Psoas muscle (tissue), 8 donors: Measurements from ENCODE around the gene PSAP. TPM values are rescaled to one million over a fixed set of nuclear protein-coding genes. Genes with fewer than 3 reads are reported as not detected.

ENCODE experiments used
- ATAC-seq, 4 donors: fragments of 200-7000 bp; cut with Tn5 transposase; one replicate each; pipeline ENCODE4 v1.9.1; 2020; ENCODE audit warnings: moderate library complexity in 3 of 4, mild to moderate bottlenecking in 2 of 4
- DNase-seq, 2 donors: peaks; one replicate each; pipeline ENCODE4 v3.0.0-alpha.2; 2020
- H3K27ac ChIP-seq: fragments of 200-600 bp; one replicate; pipeline ENCODE4 v1.8.0; 2022
- H3K27me3 ChIP-seq, 3 donors: fragments of 200-600 bp in 1 of 3; one replicate each; pipeline versions ENCODE4 v1.6.1 to v1.8.0; 2013 to 2022; ENCODE audit warnings: low read length in 2 of 3, mild to moderate bottlenecking in 2 of 3, moderate library complexity in 1 of 3; ENCODE audit not compliant: insufficient read depth in 3 of 3
- H3K36me3 ChIP-seq, 2 donors: fragments of 200-600 bp in 1 of 2; one replicate each; pipeline versions ENCODE4 v1.6.1 to v1.8.0; 2013 to 2022; ENCODE audit warnings: low read depth in 1 of 2, mild to moderate bottlenecking in 1 of 2, moderate library complexity in 1 of 2; ENCODE audit not compliant: insufficient read depth in 1 of 2
- H3K4me1 ChIP-seq: fragments of 200-600 bp; one replicate; pipeline ENCODE4 v1.8.0; 2022
- H3K4me3 ChIP-seq: fragments of 200-600 bp; one replicate; pipeline ENCODE4 v1.8.0; 2022; ENCODE audit warnings: mild to moderate bottlenecking
- H3K9me3 ChIP-seq: fragments of 200-600 bp; one replicate; pipeline ENCODE4 v1.8.0; 2022
- CTCF ChIP-seq: fragments of 200-600 bp; IDR thresholded peaks from one replicate; pipeline ENCODE4 v1.8.0; 2022; ENCODE audit warnings: antibody characterized with exemption
- WGBS, 3 donors: extraction: QIAGEN DNeasy Blood & Tissue Kit; methylation state at CpG; one replicate each; pipeline versions ENCODE4 v1.1.6 to v1.1.7; 2013; 5-methylcytosine and 5-hydroxymethylcytosine counted together
- intact Hi-C, 2 donors: fragments of 100-400 bp; cut with DNase I; formaldehyde crosslinking; loops; one replicate each; pipeline versions ENCODE4 v1.11.0 to v1.14.2; 2022
- polyA plus RNA-seq, 3 donors: library from polyadenylated mRNA; stranded (reverse); fragments of 200-250 nt; gene quantifications; one replicate each; pipeline ENCODE4 v1.2.3, GENCODE V29; 2013
- total RNA-seq, 4 donors: library from RNA; stranded (reverse); fragmentation: NEBNext Ultra II Directional in 2 of 4; extraction: Animal tissue kit (Norgen Biotek cat#: 25700) in 2 of 4; gene quantifications; one replicate each; pipeline versions ENCODE4 v1.2.1 to v1.2.4, GENCODE V29; 2021 to 2023
- donor health status: healthy with polysubstance abuse.
- donor health status: DM: no; HTN: no; CAD: no; lungs with moderate emphysema.
- donor health status: Bipolar disorder and iron deficiency.
- donor health status: healthy.
- donor health status: DM: yes; HTN: yes; CAD: no.
- donor health status: DM: no; HTN: no; CAD: no.
- donor health status: DM: no; HTN: no; CAD: no.
- donor health status: DM: yes; HTN: yes; CAD: no.

The PSAP gene
- total and polyA plus RNA-seq, 7 donors: 634 to 1,725 (median 1,049) TPM

GRCh38 chr10:71789871-71790270 lies 61.2 kb downstream of the PSAP start:
- Histone ChIP-seq H3K27ac (no peak overlapping the region), H3K4me3 (no peak overlapping the region), H3K27me3 (no peaks in the 10 kb centered on the region), H3K9me3 (no peaks in the 10 kb centered on the region), H3K4me1 (no peaks in the 10 kb centered on the region), H3K36me3 (no peaks in the 10 kb centered on the region)
- peak in 1 of 4 donors; percentile 34 for ATAC-seq
- TF ChIP-seq CTCF: no peak
- intact Hi-C loops: no loop called here
- WGBS, 3 donors: 62 to 80% (median 79%) methylated on average over 8 to 10 of the region's 10 CpGs
- DNase-seq: peak in 1 of 2 donors; percentile 35

GRCh38 chr10:71788954-71789353 lies 62.1 kb downstream of the PSAP start:
- Histone ChIP-seq H3K4me1 (no peaks in the 10 kb centered on the region), H3K36me3 (no peaks in the 10 kb centered on the region), H3K9me3 (no peaks in the 10 kb centered on the region), H3K4me3 (no peak overlapping the region), H3K27ac (no peak overlapping the region), H3K27me3 (no peaks in the 10 kb centered on the region)
- intact Hi-C loops: no loop called here
- no peak for DNase-seq
- no peak for ATAC-seq
- WGBS, 3 donors: 83 to 90% (median 89%) methylated on average over 7 to 8 of the region's 8 CpGs
- TF ChIP-seq CTCF: no peak

GRCh38 chr10:71784679-71785272 lies 66.3 kb downstream of the PSAP start:
- DNase-seq (peak in 1 of 2 donors; percentile 32), ATAC-seq (no peak)
- Histone ChIP-seq H3K27me3 (no peaks in the 10 kb centered on the region), H3K36me3 (no peaks in the 10 kb centered on the region), H3K27ac (no peak overlapping the region), H3K9me3 (no peaks in the 10 kb centered on the region), H3K4me1 (no peaks in the 10 kb centered on the region), H3K4me3 (no peak overlapping the region)
- TF ChIP-seq CTCF: no peak
- 79 to 83% (median 80%) methylated on average over 18 of the region's 18 CpGs for WGBS, 3 donors
- intact Hi-C loops: no loop called here

GRCh38 chr10:71783917-71784678 lies 67.0 kb downstream of the PSAP start:
- intact Hi-C loops: no loop called here
- no peak for DNase-seq
- Histone ChIP-seq H3K27ac (no peak overlapping the region), H3K4me3 (no peak overlapping the region), H3K36me3 (no peaks in the 10 kb centered on the region), H3K4me1 (no peaks in the 10 kb centered on the region), H3K9me3 (no peaks in the 10 kb centered on the region), H3K27me3 (no peaks in the 10 kb centered on the region)
- 85 to 89% (median 85%) methylated on average over 15 to 17 of the region's 17 CpGs for WGBS, 3 donors
- no peak for ATAC-seq
- TF ChIP-seq CTCF: no peak
